Measurements from ENCODE around the gene FXYD6.

The FXYD6 gene

GRCh38 chr11:117826832-117827231 is 49.6 kb downstream of the FXYD6 start:
- DNase-seq (ENCODE audit: low read depth, low spot score): no peak
- TF ChIP-seq POLR2AphosphoS5 (IDR thresholded peaks at IDR 0.05; ENCODE audit: borderline replicate concordance, low read depth, low read length) (no peak), FOXP2 (optimal IDR thresholded peaks at IDR 0.05; ENCODE audit: control extremely low read depth, extremely low read length, insufficient read depth) (no peak), EZH2 (IDR thresholded peaks at IDR 0.05) (no peak)
- H3K9ac ChIP-seq (ENCODE audit: insufficient read length): no peak overlapping the region
- H3K4me3 ChIP-seq: no peak overlapping the region
- no peaks in the 10 kb centered on the region for H3K9me3 ChIP-seq (ENCODE audit: low read depth, low read length)
- H3K36me3 ChIP-seq (ENCODE audit: insufficient read depth, low read length): no peaks in the 10 kb centered on the region
- H3K27ac ChIP-seq: no peak overlapping the region

DNA sequence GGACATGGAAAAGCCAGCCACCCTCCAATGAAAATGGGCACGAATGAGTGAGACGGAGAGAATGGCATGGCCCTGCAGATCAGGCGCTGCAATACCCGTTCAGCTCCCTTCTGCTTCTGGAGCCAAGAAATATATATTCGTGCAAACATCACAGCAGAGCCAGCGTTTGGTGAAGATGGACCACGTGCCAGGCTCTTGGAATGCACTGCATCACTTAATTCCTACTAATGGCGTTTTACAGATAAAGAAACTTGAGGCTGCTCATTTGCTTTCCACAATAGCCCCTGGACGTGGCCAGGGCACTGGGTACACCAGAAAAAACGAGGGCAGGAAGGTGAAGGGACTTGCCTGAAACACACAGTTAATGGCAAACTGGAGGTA is 50.3 kb downstream of the FXYD6 start:
- H3K27ac ChIP-seq: no peak overlapping the region
- no peaks in the 10 kb centered on the region for H3K9me3 ChIP-seq (ENCODE audit: low read depth, low read length)
- TF ChIP-seq POLR2AphosphoS5 (IDR thresholded peaks at IDR 0.05; ENCODE audit: borderline replicate concordance, low read depth, low read length) (no peak), FOXP2 (optimal IDR thresholded peaks at IDR 0.05; ENCODE audit: control extremely low read depth, extremely low read length, insufficient read depth) (no peak), EZH2 (IDR thresholded peaks at IDR 0.05) (no peak)
- no peak overlapping the region for H3K4me3 ChIP-seq
- no peak overlapping the region for H3K9ac ChIP-seq (ENCODE audit: insufficient read length)
- H3K36me3 ChIP-seq (ENCODE audit: insufficient read depth, low read length): no peaks in the 10 kb centered on the region
- DNase-seq (ENCODE audit: low read depth, low spot score): no peak

GRCh38 chr11:117825538-117826189 is 50.8 kb downstream of the FXYD6 start:
- H3K9me3 ChIP-seq (ENCODE audit: low read depth, low read length): no peaks in the 10 kb centered on the region
- no peak overlapping the region for H3K27ac ChIP-seq
- TF ChIP-seq POLR2AphosphoS5 (IDR thresholded peaks at IDR 0.05; ENCODE audit: borderline replicate concordance, low read depth, low read length) (no peak), FOXP2 (optimal IDR thresholded peaks at IDR 0.05; ENCODE audit: control extremely low read depth, extremely low read length, insufficient read depth) (no peak), EZH2 (IDR thresholded peaks at IDR 0.05) (no peak)
- no peaks in the 10 kb centered on the region for H3K36me3 ChIP-seq (ENCODE audit: insufficient read depth, low read length)
- H3K4me3 ChIP-seq: no peak overlapping the region
- DNase-seq (ENCODE audit: low read depth, low spot score): no peak
- H3K9ac ChIP-seq (ENCODE audit: insufficient read length): no peak overlapping the region

GRCh38 chr11:117824571-117825537 is 51.6 kb downstream of the FXYD6 start, which contains the start of gene FXYD2:
Gene FXYD2, minus strand, starts transcription at chr11:117824744. Its CDS starts 66 bp downstream, at chr11:117824678.
- no peak for DNase-seq (ENCODE audit: low read depth, low spot score)
- TF ChIP-seq EZH2 (IDR thresholded peaks at IDR 0.05): no peak
- no peak for TF ChIP-seq POLR2AphosphoS5 (IDR thresholded peaks at IDR 0.05; ENCODE audit: borderline replicate concordance, low read depth, low read length)
- TF ChIP-seq FOXP2 (optimal IDR thresholded peaks at IDR 0.05; ENCODE audit: control extremely low read depth, extremely low read length, insufficient read depth): no peak
- H3K27ac ChIP-seq: no peak within 1 kb of the TSS
- H3K4me3 ChIP-seq: no peak within 1 kb of the TSS
- no peaks in the 10 kb centered on the region for H3K9me3 ChIP-seq (ENCODE audit: low read depth, low read length)
- H3K9ac ChIP-seq (ENCODE audit: insufficient read length): no peak within 1 kb of the TSS
- H3K36me3 ChIP-seq (ENCODE audit: insufficient read depth, low read length): no peaks in the 10 kb centered on the region

DNA sequence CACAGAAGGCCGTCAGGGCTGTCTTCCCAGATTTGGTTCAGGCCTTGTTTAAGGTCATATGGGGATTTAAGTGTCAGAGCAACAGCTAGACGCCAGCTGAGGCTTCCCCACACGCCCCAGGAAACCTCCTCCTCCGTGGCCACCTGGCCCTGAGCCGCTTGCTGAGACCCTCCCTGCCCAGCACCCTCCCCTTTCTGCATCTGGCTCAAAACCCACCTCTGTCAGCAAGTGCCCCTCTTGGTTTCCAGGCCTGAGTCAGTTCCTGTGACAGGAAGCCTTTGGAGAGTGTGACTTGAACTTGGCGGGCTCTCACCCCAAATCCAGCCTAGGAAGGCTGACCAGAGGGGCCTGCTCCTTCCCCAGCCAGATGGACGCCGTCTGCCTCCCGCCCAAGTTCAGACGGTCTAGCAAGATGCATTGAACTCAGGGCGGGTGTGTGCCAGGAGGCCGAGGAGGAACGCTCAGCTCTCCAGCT is 52.5 kb downstream of the FXYD6 start:
- DNase-seq (ENCODE audit: low read depth, low spot score): no peak
- Histone ChIP-seq H3K36me3 (ENCODE audit: insufficient read depth, low read length) (no peaks in the 10 kb centered on the region), H3K9me3 (ENCODE audit: low read depth, low read length) (no peaks in the 10 kb centered on the region), H3K27ac (no peak overlapping the region), H3K4me3 (no peak overlapping the region), H3K9ac (ENCODE audit: insufficient read length) (no peak overlapping the region)
- TF ChIP-seq EZH2 (IDR thresholded peaks at IDR 0.05) (no peak), FOXP2 (optimal IDR thresholded peaks at IDR 0.05; ENCODE audit: control extremely low read depth, extremely low read length, insufficient read depth) (no peak), POLR2AphosphoS5 (IDR thresholded peaks at IDR 0.05; ENCODE audit: borderline replicate concordance, low read depth, low read length) (no peak)

- H3K4me3 ChIP-seq: no peak overlapping the region
- H3K27ac ChIP-seq: no peak overlapping the region
- TF ChIP-seq POLR2AphosphoS5 (IDR thresholded peaks at IDR 0.05; ENCODE audit: borderline replicate concordance, low read depth, low read length): no peak
- TF ChIP-seq FOXP2 (optimal IDR thresholded peaks at IDR 0.05; ENCODE audit: control extremely low read depth, extremely low read length, insufficient read depth): no peak
- no peak for TF ChIP-seq EZH2 (IDR thresholded peaks at IDR 0.05)
- no peak for DNase-seq (ENCODE audit: low read depth, low spot score)
- no peak overlapping the region for H3K9ac ChIP-seq (ENCODE audit: insufficient read length)
- no peaks in the 10 kb centered on the region for H3K36me3 ChIP-seq (ENCODE audit: insufficient read depth, low read length)
- H3K9me3 ChIP-seq (ENCODE audit: low read depth, low read length): no peaks in the 10 kb centered on the region
These were observed 53.0 kb downstream of the FXYD6 start for GRCh38 chr11:117823294-117823945.

DNA sequence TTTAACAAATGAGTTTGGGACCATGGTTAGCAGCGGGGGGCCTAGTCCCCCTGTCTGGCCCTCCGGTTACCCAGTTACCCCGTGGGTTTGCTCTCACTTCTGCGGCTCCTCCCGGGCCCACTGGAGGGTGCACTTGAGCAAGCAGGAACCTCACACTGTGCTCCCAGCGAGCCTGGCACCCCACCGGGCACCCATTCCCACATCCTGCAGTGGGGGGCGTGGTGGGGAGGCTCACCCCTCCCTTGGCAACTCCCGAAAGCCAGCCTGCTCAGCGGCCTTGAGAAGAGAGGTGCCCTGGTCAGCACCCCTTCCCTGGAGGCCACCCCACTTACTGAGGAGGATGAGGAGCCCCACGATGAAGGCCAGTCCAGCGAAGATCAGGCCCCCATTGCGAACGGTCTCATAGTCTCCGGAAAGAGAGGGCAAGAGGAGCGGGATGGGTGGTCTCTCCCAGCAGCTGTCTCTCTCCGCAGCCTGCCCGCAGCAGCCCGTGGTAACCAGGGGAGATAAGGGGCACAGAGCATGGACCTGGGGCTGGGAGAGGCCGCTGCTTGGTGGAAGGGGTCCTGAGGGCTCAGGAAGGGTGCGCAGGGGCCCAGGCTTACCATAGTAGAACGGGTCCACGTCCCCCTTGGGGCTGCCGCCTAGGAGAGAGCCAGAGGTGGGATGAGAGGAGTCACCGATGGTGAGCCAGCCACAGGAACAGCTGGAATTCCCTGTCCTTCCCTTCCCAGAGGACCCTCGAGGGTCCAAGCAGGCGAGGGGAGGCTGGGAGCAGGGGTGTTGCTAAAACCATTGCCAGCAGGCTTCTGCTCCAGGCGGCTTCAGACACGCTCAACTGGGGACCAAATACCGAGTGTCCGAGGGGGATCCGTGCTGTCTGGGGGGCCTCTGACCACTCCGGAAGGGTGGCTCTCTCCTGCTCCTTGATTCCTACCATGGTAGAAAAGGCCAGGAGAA is 54.1 kb downstream of the FXYD6 start:
- no peak for DNase-seq (ENCODE audit: low read depth, low spot score)
- TF ChIP-seq POLR2AphosphoS5 (IDR thresholded peaks at IDR 0.05; ENCODE audit: borderline replicate concordance, low read depth, low read length) (no peak), FOXP2 (optimal IDR thresholded peaks at IDR 0.05; ENCODE audit: control extremely low read depth, extremely low read length, insufficient read depth) (no peak), EZH2 (IDR thresholded peaks at IDR 0.05) (no peak)
- H3K9me3 ChIP-seq (ENCODE audit: low read depth, low read length): no peaks in the 10 kb centered on the region
- no peak overlapping the region for H3K9ac ChIP-seq (ENCODE audit: insufficient read length)
- H3K36me3 ChIP-seq (ENCODE audit: insufficient read depth, low read length): no peaks in the 10 kb centered on the region
- H3K27ac ChIP-seq: no peak overlapping the region
- H3K4me3 ChIP-seq: no peak overlapping the region
